HG03354 (cell line): ENCODE results near the gene LAMB1.
A peak's percentile ranks its signal among the peaks of the same experiment; 100 is the strongest.
"Not testable (repeated sequence)": the region's sequence is repeated elsewhere in the genome, so short reads cannot be mapped to it uniquely, and the experiment has no call there.

Experiments
- ATAC-seq: cut with Tn5 transposase; IDR thresholded peaks from one replicate; pipeline ENCODE4 v1.9.1; 2021; ENCODE audit warnings: mild to moderate bottlenecking; ENCODE audit not compliant: unreplicated experiment, poor library complexity, severe bottlenecking

LAMB1 gene

GRCh38 chr7:107891636-107892366 is 111.2 kb downstream of the LAMB1 start:
- ATAC-seq = peak; percentile 39

- peak; percentile 99 for ATAC-seq
These were observed 111.9 kb downstream of the LAMB1 start, which contains the start of gene DLD for GRCh38 chr7:107890962-107891635. Gene DLD, plus strand, starts transcription at chr7:107891183. Its CDS starts 68 bp downstream, at chr7:107891251.

- ATAC-seq = peak; percentile 4
These were observed 112.4 kb downstream of the LAMB1 start for GRCh38 chr7:107890493-107890961.

GRCh38 chr7:107889992-107890391 is 113.0 kb downstream of the LAMB1 start:
- ATAC-seq = no peak

GRCh38 chr7:107887827-107888226 is 115.1 kb downstream of the LAMB1 start:
- not testable (repeated sequence) for ATAC-seq

- no peak for ATAC-seq
These were observed 118.7 kb downstream of the LAMB1 start for GRCh38 chr7:107884066-107884818.

- ATAC-seq = no peak
These were observed 120.2 kb downstream of the LAMB1 start for GRCh38 chr7:107882766-107883165.

- peak; percentile 67 for ATAC-seq
These were observed 123.4 kb downstream of the LAMB1 start for GRCh38 chr7:107879400-107880035.

- ATAC-seq = no peak
These were observed 124.3 kb downstream of the LAMB1 start for GRCh38 chr7:107878636-107879035.

- no peak for ATAC-seq
These were observed 125.1 kb downstream of the LAMB1 start for GRCh38 chr7:107877731-107878382.

- ATAC-seq = no peak
These were observed 126.0 kb downstream of the LAMB1 start for GRCh38 chr7:107876916-107877315.

GRCh38 chr7:107874605-107875446 is 128.1 kb downstream of the LAMB1 start:
- ATAC-seq = peak; percentile 73

GRCh38 chr7:107874111-107874510 is 128.8 kb downstream of the LAMB1 start:
- no peak for ATAC-seq
